GM21825 (cell line): Measurements from ENCODE around the gene EFNA2.
"Not testable (repeated sequence)": the region's sequence is repeated elsewhere in the genome, so short reads cannot be mapped to it uniquely, and the experiment has no call there.

Source experiments
- ATAC-seq: cut with Tn5 transposase; IDR thresholded peaks from one replicate; pipeline ENCODE4 v1.9.1; 2021; ENCODE audit warnings: mild to moderate bottlenecking, moderate library complexity; ENCODE audit not compliant: unreplicated experiment

EFNA2 gene

GRCh38 chr19:1313695-1314613, 28.3 kb downstream of the EFNA2 start:
- no peak for ATAC-seq

- ATAC-seq, result no peak
Observed at GRCh38 chr19:1315470-1316166, 29.9 kb downstream of the EFNA2 start.

GRCh38 chr19:1316466-1316865, 30.8 kb downstream of the EFNA2 start:
- no peak for ATAC-seq

- ATAC-seq, result no peak
Observed at GRCh38 chr19:1317274-1318003, 31.8 kb downstream of the EFNA2 start.

GRCh38 chr19:1318678-1319471, 33.2 kb downstream of the EFNA2 start:
- no peak for ATAC-seq

GRCh38 chr19:1320282-1320650, 34.6 kb downstream of the EFNA2 start:
- not testable (repeated sequence) for ATAC-seq

- no peak for ATAC-seq
Observed at GRCh38 chr19:1321539-1321938, 35.9 kb downstream of the EFNA2 start.

GRCh38 chr19:1322198-1322981, 36.7 kb downstream of the EFNA2 start:
- ATAC-seq, result no peak

- ATAC-seq, result no peak
Observed at GRCh38 chr19:1324249-1324805, 38.7 kb downstream of the EFNA2 start.

GRCh38 chr19:1324806-1325567, 39.3 kb downstream of the EFNA2 start:
- no peak for ATAC-seq

- ATAC-seq, result no peak
Observed at GRCh38 chr19:1325568-1326294, 40.1 kb downstream of the EFNA2 start.

GRCh38 chr19:1327125-1327524, 41.5 kb downstream of the EFNA2 start:
- no peak for ATAC-seq

- not testable (repeated sequence) for ATAC-seq
Observed at GRCh38 chr19:1332208-1332607, 46.5 kb downstream of the EFNA2 start.

- ATAC-seq, result no peak
Observed at GRCh38 chr19:1336079-1336684, 50.5 kb downstream of the EFNA2 start.

- ATAC-seq, result no peak
Observed at GRCh38 chr19:1340681-1341469, 55.2 kb downstream of the EFNA2 start.

- no peak for ATAC-seq
Observed at GRCh38 chr19:1343041-1343440, 57.4 kb downstream of the EFNA2 start.

- ATAC-seq, result no peak
Observed at GRCh38 chr19:1349211-1349610, 63.5 kb downstream of the EFNA2 start.
